CD4-positive, alpha-beta T cell treated with Interleukin-12 subunit alpha and Interleukin-12 subunit beta, for 1 hour (primary cell): ENCODE results near the gene TASL.
"Not testable (repeated sequence)": the region's sequence is repeated elsewhere in the genome, so short reads cannot be mapped to it uniquely, and the experiment has no call there.

ENCODE experiments used
- DNase-seq: peaks from one replicate; pipeline ENCODE4 v3.0.0-alpha.2; 2020

The TASL gene, protein sequence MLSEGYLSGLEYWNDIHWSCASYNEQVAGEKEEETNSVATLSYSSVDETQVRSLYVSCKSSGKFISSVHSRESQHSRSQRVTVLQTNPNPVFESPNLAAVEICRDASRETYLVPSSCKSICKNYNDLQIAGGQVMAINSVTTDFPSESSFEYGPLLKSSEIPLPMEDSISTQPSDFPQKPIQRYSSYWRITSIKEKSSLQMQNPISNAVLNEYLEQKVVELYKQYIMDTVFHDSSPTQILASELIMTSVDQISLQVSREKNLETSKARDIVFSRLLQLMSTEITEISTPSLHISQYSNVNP

DNA sequence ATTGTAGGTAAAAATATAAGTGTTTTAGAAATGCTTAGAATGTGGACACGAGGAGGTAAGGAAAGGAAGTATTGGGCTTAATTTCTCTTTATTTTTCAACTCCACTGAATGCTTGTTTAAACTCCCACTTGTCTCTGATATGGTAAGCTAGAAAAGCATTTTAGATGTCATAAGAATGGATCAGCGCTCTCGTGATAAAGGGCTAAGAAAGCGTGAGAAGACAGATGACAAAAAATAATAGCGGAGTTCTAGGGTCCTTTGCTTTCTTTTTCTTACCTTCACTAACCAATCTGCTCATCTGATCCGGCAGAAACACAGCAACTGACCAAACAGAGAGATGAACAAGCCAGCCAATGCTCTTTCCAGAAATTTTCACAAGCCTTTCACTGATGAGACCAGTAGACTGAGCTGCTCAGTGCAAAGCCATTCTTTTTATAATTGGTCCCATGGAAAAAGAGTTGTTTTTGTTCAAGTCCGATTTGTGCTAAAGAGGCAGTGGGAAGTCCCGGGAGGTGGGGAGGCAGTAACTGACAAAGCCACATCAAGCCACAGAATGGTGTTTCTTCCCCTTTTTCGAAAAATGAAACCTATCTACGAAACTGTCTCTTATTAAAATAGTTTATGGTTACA lies at the start of gene TASL:
Gene TASL, minus strand, starts transcription at position 405 of the 630 bp plus-strand sequence. CDS start 17,411 bp downstream, outside the sequence.
- peak; percentile 55 for DNase-seq

DNA sequence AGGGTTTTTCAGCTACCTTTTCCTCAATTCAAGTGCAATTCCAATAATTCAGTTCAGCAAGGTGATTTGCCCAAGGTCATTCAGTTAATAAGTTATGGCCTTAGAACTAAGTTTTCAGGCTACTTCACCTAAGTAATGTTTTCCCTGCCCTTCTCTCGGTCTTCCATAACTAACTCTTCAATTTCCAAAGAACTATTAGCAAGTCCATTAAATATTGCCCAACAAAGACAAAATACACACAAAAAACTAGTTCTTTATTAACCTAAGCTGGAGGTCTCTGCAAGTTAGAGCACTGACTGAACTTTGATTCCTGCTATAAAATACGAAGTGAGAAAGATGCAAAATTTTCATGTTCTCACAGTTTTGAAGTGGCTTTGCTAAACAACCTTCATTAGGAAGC lies 48.8 kb upstream of the TASL start:
- no peak for DNase-seq

DNA sequence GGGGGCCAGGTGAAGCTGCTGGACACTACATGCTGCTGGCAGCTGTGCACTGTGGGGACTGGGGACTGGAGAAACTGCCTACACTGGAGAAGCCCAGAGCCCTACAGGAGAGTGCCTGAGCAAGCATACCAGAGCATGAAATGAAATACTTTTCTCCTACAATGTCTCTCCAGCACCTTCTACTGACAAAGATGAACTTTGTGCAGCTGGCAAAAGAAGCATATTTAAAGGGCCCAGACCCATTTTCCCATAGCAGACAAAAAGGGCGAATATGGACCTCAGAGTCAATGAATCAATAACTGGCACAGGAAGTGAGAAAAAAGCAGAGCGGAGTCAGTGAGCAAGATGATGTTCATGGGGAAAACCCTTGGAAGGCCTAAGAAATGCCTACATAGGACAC lies 44.8 kb upstream of the TASL start:
- DNase-seq = no peak

DNA sequence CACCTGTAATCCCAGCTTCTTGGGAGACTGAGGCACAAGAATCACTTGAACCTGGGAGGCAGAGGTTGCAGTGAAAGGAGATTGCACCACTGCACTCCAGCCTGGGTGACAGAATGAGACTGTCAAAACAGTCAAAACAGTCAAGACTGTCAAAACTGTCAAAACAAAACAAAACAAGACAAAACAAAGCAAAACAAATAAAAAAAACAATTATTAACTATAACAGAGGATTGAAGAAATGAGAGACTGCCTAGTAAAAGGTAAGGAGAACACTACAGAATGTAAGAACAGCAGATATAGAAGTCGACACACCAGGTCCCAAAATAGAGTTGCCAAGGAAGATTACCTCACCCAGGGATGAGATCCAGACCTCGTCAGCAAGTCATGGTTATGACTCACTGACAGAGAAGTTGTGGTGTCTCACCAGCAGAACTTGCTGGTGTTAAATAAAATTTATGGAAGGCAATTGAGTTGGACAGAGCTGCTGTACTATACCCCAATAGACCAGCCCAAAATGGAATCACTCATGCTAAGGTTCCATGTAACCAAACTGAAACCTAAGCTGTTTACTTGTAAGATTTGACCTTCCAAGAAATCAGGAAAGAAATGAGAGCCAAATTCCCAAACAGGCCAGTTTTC lies 43.5 kb upstream of the TASL start:
- DNase-seq = no peak

DNA sequence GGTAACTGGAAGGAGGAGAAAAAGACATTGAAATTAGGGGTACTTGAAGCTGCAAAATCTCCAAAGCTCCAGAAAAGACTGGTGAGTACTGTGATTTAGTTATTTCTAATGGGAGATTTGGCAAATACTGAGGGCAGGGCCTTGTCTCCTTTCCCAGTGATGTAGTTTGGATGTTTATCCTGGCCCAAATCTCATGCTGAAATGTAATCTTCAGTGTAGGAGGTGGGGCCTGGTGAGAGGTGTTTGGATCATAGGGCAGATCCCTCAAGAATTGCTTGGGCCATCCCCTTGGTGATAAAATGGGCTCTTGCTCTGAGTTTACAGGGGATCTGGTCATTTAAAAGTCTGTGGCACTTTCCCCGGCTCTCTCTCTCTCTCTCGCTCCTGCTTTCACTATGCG lies 42.6 kb upstream of the TASL start:
- no peak for DNase-seq

DNA sequence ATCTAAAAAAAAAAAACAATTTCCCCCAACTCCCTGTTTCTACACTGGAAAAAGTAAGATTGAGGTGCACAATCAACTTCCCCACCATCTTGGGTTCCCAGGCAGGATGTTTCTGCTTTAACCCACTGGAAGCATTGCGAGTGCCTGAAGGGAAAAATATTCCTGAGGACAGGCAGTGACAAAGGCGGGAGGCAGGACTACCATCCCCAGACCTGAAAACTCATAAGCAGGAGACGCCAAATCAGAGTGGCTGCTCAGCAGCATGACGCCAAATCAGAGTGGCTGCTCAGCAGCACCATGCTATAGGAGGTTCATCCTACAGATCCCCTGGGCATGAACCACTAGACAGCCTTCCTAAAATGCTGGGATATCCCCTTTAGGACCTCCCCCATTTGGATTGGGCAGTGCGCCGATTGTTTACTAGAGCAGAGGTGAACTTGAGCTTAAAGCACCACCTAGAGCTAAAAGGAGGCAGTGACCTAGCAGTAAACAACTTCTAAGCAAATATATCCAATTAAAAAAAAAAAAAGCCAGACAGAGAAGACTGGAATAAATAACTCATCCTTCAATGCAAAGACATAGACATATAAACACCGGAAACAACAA lies 40.7 kb upstream of the TASL start:
- no peak for DNase-seq

DNA sequence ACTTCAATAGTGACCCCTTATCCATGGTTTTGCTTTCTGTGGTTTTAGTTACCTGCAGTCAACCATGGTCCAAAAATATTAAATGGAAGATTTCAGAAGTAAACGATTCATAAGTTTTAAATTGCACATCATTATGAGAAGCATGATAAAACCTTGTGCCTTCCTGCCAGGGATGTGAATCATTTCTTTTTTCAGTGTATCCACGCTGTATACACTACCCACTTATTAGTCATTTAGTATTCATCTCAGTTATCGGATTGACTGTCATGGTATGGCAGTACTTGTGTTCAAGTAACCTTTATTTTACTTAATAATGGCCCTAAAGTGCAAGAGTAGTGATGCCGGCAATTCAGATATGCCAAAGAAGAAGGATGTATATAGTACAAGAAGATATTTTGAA lies 37.7 kb upstream of the TASL start:
- DNase-seq = no peak

DNA sequence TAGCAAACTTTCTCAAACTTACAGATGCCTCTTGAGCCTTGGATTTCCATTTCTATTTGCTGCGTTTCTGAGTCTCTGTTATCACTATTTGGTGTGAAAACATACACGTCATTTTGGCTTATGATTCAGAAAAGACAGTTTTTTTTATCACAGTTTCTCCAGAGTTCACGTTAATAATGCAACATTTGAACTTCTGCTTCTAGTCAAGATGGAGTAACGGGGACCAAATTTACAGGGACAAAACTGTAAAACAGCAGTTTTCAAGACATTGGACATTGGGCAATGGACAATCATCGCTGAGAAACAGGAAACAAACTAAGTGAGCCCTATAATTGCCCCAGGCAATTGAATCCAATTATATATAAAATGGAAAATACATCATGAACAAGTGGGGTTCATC lies 36.2 kb upstream of the TASL start:
- DNase-seq = no peak

DNA sequence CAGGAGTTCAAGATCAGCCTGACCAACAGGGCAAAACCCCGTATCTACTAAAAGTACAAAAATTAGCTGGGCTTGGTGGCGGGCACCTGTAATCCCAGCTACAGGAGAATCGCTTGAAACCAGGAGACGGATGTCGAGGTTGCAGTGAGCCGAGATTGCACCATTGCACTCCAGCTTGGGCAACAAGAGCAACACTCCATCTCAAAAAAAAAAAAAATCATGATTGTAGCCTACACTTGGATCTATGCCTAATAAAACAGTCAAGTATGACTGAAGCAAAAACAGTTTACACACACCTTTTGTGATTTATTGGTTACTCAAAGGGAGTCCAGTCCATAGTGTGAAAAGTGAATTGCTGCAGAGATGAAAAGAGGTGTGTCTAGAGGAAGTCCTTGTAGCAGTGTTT lies 34.7 kb upstream of the TASL start:
- no peak for DNase-seq

DNA sequence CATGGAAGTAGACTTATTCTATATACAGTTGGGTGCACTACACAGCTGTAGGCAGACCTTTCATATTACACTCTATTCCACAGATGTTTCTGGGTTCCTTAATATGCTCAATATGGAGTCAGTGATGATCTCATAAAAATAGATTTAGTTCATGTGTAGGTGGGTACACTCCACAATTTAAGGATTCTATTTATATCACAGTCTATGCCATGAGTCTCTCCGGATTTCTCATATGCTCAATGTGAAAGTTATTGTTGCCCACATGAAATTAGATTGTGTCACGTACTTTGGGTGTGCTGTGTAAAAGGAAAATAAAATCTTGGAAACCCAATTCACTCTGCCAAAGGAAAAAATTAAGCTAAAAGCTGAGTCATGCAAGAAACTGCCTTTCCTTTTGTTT lies 32.5 kb upstream of the TASL start:
- no peak for DNase-seq

DNA sequence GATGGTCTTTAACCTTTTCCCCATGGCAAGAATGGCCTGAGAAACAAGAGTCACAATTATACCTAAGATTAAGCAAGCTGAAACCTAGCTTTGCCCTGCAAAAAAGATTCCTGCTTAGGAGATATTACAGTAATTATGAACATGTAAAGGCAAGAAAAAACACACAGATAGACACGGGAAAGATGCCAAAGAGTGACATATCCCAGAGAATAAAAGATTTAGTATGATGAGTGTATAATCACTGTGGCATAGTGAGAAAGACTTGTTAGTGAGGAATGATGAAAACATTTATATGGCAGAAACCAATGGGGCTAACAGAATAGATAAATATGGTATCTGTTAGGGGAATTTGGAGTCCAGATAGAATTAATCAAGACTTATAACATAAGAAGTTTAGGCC lies 29.6 kb upstream of the TASL start:
- DNase-seq = no peak

DNA sequence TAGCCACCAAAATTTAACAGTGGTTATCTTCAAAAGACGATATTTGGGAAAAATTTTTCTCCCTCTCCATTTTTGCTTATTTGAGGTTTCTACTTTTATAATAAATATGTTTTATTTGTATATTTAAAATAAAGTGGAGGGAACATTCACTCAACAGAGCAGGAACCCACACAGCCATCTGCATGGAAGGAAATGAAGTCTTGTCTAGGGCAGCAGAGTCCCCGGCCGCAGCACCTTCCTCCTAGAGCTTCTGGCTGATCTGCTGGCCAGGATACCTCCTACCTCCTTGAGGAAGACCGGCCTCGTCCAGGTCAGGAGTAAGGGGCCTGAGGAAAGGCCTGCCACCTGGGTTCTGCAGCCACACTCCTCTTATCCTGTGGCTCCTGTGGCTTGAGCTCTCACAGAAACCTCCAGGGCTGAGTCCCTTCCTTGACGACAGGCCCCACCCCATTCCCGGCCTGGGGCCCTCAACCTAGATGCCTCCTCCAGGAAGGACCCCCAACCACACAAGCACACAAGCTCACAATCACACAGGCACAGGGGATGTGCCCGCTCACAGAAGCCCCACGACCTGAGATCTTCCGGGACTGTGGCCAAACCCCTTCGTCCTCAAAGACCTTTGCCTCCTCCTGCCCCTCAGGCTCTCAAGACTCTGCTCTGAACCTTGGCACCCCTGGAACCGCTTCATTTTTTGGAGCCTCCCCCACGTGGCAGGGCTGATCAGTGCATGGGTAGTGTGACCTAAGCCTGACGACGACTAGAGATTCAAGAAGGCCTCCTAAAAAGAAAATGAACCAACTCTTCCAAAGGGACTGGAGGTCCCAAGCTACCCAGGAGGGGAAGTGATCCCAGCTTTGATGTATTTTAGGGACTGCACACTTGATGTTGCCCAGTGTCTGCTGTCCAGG lies 23.0 kb upstream of the TASL start:
- not testable (repeated sequence) for DNase-seq

DNA sequence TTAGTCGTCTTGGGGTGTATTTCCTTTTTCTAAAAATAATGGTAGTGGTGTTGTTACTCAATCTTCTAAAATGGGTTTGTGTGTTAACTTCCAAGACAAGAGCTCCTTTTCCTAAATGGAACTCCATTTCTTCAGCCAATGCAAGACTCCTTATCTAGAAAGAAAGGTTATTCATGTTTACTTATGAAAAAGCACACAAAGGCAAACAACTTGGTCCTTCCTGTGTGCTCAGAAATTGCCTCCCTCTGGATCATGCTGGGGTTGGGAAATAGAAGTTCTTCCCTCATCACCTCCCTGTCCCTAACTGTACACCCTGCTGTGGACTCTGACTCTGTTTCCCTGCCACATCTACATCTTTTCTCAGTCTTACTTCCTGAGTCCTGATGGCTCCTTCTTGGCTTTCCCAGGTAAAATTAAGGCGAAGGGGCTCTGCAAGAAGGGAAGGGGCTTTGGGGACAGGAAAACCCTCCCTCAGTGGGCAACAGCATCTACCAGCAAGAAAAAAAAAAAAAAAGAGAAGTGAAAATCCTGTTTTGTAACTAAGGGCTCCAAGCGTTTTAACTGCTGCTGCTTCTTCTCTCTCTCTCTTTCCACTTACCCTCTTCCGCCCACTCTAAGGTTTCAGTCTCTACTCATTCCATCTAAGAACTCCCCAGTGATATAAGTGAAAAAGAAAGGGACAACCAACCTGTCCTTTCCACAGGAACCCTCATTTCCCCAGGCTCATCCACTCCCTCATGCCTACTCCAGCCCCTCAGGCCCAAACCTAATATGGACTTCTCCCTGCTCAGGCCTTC lies 19.8 kb upstream of the TASL start:
- DNase-seq = no peak

DNA sequence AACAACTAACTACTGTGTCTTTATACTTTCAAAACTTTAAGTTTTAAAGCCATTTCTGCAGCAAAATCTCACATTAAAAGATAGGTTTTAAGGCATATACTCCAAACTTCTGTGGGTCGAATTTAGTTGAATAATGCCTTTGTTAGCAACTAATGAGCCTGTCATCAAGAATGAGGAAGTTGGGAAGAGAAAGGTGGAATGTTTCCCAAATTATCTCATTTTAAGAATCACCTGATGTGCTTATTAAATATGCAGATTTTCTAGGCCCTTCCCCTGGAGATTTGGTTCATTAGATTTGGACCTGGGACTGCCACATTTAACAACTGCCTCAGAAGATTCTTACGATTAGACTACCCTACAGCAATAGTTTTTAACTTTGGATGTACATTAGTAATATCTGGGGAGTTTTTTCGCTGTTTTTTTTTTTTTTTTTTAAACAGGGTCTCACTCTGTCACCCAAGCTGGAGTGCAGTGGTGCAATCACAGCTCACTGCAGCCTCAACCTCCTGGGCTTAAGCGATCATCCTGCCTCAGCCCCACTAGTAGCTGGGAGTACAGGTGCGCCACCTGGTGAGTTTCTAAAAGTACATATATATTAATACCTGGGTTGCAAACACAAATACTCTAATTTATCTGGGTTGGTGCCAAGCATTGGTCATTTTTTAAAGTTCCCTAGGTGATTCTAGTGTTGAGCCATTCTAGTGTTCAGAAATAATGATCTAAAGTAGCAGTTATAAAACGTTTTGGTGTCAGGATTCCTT lies 16.1 kb upstream of the TASL start:
- DNase-seq = peak; percentile 21

DNA sequence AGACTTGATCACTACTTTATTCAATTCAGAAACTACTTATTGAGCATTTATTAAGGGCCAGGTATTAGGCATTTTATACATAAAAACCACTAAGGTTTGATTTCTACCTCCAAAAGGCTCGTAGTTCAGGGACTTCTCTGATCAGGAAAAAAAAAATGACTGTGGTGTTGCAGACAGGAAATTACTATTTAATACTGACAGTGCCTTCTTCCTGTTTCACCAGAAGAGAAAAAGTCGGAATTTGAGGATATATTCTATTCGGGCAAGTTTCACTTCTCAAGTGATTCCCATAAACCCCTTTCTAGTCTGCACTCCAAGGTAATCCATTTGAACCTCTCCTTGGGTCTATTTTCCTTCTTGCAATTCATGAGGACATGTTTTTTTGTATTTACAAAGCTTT lies 15.3 kb upstream of the TASL start:
- DNase-seq = no peak

DNA sequence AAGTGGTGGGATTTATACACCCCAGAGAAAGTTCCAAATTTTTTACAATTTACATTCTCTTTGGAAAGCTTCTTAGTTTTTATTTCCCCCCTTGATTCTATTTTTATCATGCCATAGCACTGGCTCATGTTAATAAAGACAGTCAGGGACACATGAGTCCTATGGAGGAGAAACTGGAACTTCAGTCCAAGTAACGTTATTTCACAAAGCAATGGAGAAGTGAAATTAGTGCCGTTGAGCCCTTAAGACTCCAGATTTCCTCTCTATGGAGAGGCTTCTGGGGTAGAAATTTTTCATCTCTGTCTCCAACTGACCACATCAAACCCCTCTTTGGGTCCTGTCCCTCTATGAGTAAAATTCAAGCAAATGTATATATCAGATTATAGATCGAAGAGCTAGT lies 12.8 kb upstream of the TASL start:
- no peak for DNase-seq

DNA sequence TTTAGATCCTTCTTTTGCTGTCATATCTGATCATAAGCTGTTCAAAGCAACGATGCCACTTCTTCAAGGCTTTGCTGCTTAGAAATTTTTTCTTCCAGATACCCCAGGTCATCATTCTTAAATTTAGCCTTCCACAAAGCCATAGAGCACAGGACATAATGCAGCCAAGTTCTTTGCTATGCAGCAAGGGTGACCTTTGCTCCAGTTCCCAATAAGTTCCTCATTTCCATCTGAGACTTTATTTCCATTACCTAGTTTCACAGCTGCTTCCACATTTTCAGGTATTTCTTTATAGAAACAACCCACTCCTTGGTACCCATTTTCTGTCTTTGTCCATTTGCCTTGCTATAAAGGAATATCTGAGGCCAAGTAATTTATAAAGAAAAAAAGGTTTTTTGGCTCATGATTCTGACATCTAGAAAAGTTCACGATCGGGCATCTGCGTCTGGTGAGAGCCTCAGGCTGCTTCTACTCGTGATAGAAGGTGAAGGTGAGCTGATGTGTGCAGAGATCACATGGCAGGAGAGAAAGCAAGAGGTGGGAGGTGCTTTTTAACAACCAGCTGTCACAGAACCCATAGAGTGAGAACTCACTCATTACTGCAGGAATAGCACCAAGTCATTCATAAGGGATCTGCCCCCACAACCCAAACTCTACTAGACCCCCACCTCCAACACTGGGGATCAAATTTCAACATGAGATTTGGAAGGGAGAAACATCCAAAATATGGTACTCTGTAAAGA lies 11.8 kb upstream of the TASL start:
- DNase-seq = no peak

DNA sequence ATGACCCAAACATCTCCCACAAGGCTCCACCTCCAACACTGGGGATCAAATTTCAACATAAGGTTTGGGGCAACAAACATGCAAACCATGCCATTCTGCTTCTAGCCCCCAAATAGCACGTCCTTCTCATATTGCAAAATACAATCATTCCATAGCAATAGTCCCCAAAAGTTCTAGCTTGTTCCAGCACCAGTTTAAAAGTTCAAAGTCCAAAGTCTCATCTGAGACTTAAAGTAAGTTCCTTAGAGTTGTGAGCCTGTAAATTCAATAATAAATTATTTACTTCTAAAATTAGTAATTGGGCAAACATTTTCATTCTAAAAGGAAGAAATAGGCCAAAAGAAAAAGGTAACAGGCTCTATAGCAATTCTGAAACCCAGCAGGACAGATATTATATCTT lies 8.9 kb upstream of the TASL start:
- DNase-seq = no peak

DNA sequence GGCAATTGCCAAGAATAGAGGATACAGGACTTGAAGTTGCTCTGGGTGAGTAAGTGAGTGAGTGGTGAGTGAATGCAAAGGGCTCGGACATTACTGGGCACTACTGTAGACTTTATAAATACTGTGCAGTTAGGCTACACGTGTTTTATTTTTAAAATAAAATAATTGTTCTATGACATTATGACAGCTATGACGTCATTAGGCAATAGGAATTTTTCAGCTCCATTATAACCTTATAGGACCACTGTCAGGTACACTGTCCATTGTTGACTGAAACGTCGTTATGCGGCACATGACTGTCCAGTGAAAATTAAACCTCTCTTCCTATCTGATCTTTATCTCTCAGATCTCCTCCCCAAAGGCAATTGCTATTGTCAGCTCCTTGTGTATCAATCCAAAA lies 5.1 kb upstream of the TASL start:
- no peak for DNase-seq

DNA sequence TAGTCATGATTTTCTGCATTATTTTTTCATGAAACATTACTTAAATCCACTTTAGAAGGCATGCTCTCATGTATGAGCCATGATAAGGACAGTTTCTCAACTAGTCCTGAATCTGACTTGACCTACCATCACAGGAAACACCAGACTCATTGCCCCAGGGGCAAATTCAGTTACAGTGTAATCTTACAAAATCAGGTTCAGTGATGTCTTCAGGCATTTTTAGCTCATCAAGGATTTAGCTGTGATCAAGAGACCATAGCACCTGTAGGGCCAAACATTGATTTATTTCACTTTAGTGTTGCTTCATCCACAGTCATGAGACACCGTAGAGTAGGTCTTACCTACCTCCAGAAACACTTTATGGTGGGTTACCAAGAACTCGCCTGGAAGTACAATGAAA lies 3.1 kb upstream of the TASL start:
- no peak for DNase-seq

DNA sequence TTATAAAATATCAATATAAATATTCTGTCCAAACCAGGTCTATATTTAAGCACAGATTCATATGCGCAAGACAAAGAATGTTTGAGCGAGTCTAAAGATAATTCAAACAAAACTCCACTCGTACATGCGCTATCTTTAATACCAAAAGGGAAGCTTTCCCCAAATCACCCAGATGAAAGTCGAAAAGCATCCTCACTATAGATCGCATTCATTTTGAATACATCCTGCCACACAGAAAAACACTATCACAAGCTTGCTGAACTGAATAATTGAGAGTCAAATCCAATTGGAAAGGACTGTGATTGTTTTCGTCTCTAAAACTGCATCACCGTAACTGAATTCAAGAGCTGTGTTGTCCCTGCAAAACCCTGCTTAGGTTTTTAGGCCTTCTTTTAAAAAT lies 685 bp downstream of the TASL start:
- no peak for DNase-seq
